NCI-H2081 (cell line): ENCODE results near the gene TANC1.
A peak's percentile ranks its signal among the peaks of the same experiment; 100 is the strongest.

Experiments used
- DNase-seq, 2 experiments: peaks; one replicate each; lab custom pipeline; 2025; lab: John Stamatoyannopoulos, UW

TANC1 gene

DNA sequence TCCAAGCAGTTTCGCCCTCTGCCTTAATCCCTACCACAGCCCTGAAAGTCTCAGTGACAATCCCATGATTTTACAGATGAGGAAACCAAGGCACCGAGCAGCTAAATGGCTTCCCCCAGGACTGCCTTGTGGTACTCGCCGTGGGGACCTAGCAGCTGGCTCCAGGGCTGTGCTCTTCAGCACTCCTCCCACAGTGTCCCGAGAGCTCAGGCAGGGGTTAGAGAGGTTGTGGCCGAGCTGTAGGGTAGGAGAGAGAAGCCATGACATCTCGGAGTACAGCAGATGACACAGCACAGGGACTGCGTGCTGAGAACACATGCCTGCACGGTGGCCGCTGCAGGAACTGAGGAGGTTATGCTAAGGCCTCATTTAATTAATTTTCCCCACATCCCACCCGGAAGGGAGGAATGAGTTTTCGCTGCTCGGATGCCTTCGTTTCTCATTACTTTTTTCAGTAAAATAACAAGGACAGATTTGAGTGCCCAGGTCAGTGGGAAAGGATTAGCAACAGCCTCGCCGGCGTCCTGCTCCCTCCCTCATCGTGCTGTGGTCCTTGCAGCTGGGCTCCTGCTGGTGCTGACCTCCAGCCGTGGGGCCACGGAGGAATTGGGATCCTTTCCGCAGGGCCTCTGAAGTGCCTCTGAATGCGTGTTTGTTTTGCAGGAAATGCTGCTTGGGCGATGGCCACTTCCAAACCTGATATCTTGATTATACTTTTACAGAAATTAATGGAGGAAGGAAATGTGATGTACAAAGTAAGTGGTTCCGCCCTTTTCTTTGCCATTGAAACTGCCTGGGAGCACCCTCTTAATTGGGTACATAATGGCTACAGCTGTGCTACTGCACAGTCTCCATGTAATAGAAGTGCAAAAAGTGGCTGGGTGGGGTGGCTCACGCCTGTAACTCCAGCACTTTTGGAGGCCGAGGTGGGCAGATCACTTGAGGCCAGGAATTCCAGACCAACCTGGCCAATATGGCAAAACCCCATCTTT is 256.9 kb downstream of the TANC1 start:
- DNase-seq, result peak in 1 of 2 experiments; percentile 11

DNA sequence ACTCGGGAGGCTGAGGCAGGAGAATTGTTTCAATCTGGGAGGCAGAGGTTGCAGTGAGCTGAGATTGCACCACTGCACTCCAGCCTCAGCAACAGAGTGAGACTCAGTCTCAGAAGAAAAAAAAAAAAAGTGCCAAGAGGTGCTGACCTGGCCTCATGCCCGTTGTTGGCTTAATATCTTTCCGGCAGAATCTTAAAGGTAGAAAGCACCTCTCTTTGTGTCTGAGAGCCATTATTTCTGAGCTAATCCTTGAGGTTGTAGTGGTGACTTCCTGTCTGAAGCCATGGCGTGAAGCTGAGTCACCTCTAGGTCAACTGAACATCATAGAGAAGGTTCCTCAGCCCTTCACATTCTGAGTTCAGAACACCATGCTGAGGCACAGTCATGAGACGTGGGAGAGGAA is 257.6 kb downstream of the TANC1 start:
- DNase-seq, result no peak

DNA sequence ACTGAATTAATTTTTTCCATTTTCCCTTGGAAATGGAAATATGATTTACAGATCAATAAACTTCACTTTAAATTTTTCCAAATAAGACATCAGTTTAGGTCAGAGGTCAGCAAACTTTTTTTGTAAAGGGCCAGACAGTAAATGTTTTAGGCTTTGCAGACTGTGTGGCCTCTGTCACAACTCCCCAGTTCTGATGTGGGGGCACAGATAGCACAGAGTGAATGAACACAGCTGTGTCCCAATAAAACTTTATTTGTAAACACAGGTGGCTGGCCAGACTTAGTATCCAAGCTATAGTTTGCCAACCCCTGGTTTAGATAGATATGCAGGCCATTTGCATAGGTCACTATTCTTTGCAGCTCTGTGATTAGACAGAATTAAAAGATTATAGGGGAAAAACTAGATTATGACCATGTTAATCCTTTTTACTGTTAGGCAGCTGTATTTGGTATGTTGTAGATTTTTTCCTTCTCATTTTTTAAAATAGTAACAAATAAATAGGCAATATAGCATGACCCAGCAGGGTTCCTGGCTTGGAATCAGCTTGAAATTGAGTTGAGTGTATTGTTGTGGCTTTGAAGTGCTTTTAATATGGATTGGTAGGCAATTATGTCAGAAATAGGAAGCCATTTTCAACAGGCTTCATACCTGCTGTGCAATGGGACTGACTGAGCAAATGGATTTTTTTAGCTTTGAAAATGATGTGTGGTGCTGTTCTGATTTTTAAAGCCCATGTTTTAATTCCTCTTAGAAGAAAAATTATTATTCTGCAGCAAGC is 258.4 kb downstream of the TANC1 start:
- peak; percentile 32 to 81 for DNase-seq

DNA sequence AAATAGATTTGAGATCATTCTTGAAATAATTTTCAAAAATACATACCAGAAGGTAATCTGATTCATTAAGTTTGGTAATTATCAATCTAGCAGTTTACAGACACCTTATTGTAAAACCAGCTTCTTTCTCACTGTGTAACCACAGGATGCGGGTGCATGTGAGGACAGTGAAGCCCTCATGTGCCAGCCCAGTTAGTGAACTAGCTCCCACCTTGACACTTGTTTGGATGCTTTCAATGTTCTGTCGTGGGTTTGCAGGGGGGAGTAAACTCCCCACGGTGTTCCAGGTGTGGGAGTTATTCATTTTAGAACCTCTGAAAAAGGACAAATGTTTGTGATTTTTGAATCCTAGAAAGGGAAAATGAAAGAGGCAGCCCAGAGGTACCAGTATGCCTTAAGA is 259.0 kb downstream of the TANC1 start:
- DNase-seq, result no peak

GRCh38 chr2:159228081-159228581 is 259.7 kb downstream of the TANC1 start:
- DNase-seq, result no peak

GRCh38 chr2:159229476-159230144 is 261.2 kb downstream of the TANC1 start:
- DNase-seq, result no peak

DNA sequence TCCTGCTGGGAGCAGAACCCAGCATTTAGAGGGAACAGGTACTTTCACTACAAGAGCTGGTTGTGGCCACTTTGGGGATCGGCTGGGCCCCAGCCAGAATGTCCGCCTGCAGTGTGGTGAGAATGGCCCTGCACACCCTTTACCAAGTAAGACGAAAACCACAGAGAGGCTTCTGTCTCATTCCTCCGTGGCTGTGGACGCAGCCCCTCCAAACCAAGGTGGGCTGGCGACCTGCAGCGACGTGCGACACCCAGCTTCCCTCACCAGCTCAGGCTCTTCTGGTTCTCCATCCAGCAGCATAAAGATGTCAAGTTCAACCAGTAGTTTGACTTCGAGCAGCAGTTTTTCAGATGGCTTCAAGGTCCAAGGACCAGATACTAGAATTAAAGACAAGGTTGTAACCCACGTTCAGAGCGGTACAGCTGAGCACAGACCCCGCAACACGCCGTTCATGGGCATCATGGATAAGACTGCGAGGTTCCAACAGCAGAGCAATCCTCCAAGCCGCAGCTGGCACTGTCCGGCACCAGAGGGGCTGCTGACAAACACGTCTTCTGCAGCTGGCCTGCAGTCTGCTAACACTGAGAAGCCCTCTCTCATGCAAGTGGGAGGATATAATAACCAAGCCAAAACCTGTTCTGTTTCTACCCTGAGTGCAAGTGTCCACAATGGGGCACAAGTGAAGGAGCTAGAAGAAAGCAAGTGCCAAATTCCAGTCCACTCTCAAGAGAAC is 261.9 kb downstream of the TANC1 start:
- DNase-seq, result no peak

DNA sequence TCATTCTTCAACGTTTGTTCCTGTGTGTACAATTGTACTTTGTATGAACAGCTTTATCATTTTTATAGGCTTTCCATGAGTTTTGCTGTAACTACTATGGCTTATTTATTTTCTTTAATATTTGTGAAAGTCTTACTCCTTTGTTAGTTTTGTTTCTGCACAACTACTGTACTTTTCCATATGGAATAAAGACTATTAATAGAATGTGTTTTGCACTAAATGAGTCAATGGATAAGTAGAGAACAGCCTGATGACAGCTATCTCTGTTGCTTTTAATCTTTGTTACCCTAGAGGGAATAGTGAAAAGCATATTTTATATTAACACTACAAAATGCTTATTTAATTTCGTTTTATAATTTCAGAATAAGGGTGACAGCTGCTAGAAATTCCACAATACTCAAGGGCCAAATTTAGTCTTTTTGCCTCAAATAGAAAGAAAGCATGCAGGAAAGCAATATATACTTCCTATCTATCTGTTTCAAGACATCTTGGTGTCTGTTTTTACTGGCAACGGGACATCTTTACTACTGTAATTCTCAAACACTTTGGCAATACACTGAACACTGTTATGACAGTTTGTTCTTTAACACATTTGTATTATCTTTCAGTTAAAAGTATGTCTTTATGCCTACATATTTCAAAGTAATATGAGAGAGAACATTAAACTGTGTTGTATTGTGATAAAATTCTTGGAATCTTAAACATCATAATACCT is 264.2 kb downstream of the TANC1 start:
- DNase-seq, result no peak

GRCh38 chr2:159234868-159235267 is 266.4 kb downstream of the TANC1 start:
- DNase-seq, result no peak

- no peak for DNase-seq
Measured at GRCh38 chr2:159243529-159243928, 275.1 kb downstream of the TANC1 start.

GRCh38 chr2:159246325-159246988 is 278.0 kb downstream of the TANC1 start:
- DNase-seq, result no peak

DNA sequence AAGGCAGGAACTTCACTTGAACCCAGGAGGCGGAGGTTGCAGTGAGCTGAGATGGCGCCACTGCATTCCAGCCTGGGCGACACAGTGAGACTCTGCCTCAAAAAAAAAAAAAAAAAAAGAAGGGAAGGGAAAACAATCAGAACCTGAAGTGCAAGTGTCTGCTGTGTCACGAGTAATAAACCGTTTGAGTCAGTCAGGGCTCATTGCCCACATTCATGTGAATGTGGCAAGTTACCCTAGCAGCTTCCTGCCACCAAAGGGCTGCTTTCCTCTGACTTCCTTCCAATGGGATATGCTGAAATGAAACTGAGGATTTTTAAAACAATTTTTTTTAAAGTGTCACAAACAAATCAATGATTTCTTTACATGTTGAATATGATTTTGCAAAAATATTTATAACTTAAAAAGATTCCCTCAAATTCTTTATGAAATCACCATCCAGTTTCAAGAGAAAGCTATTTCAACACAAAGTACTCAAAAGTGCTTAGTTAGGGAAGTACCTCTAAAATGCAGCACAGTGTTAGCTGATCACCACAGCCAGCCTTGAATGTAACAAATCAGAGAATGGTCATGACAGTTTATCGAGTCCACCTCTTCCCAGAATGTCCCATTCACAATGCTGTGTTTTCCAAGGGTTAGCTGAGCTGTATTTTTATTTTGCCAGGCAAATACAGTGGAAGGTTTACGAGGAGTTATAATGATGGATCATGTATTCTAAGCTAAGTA is 281.7 kb downstream of the TANC1 start:
- peak in 1 of 2 experiments; percentile 39 for DNase-seq

DNA sequence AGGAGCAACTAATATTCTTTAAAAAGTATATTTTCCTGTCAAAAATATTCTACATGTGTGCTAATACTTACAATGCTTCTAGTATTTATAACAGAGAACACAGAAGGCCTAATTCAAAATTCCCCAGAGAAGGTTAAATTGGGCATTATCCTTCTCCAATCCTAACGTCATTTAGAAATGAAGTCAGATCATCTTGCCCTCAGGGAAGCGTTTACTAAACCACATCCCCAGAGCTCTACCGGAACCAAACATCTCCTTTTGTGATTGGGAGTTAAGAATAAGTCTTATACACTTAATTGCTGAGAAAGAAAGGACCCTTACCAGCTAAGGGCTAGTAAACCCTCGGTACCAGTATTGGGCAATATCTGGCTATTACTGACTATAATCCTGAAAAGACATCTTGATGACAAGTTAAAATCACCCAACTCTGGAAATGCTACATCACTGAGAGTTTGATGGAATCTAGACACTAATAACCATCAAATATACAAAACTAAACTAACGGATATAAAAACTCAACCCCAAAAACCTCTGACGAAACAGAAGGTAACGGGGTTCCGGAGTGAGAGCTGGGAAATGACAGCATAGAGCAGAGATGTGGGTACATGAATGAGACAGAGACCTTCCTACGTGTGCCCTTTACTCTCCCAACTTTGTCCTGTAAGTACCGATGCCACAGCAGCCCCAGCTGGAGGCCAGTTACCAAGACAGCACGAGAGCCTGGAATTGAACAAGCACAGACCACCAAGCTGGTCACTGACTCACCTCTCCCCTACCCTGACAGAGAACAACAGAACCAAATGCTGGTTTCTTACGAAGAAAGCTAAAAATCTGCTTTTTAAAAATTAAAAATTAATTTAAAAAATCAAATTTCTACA is 283.1 kb downstream of the TANC1 start:
- DNase-seq, result no peak

GRCh38 chr2:159252905-159253304 is 284.5 kb downstream of the TANC1 start:
- DNase-seq, result no peak

DNA sequence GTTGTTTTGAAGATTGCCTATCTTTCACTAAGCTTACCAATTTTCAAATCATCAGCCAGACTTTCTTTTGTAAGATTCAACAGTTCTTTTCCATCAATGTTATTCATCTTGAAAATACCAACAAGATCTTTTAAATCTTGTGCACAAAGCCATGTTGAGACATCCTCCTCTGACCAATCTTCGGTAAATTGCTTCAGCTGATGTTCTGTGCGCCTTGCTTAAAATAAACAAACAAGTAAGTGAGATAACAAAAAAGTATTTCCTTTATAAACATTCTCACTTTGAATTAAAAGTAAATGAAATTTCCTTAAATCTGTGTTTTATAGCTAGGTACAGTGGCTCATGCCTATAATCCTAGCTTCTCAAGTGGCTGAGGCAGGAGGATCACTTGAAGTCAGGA is 287.7 kb downstream of the TANC1 start:
- DNase-seq, result no peak

GRCh38 chr2:159262226-159262625 is 293.8 kb downstream of the TANC1 start:
- no peak for DNase-seq

DNA sequence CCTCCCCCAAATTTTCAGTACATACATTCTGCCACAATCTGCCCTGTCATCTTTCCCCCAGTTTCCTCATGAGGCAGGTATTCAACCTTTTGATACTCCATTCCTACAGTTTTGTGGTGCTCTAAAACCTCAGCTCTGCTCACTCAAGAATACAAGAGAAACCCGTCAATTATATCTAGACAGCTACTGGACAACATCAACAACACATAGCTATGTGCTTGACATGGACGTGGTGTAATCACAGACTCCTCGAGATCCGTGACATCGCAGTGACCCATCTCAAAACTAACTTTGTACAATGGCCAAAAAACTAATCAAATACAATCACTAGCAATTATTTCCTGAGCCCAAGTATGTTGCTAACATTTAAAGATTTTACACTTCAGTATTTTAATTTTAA is 294.5 kb downstream of the TANC1 start:
- DNase-seq, result no peak

DNA sequence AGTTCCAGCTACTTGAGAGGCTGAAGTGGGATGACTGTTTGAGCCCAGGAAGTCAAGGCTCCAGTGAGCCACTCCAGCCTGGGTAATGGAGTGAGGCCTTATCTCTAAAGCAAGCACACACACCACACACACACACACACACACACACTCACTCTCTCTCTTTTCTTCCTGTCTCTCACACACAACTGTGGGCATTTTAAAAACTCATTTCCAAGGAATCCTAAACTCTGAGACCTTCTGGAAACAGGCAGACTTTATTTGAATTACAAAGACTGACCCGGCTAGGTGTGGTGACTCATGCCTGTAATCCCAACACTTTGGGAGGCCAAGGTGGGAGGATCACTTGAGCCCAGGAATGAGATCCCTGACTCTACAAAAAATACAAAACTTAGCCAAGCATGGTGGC is 296.7 kb downstream of the TANC1 start:
- no peak for DNase-seq

GRCh38 chr2:159266554-159266953 is 298.1 kb downstream of the TANC1 start:
- no peak for DNase-seq
